GM18505 (cell line): ENCODE results near the gene THADA.

Experiments used
- ATAC-seq: cut with Tn5 transposase; IDR thresholded peaks from one replicate; pipeline ENCODE4 v1.9.1; 2021; ENCODE audit not compliant: unreplicated experiment
- POLR2A ChIP-seq: IDR thresholded peaks from 4 replicates; pipeline ENCODE4 v1.6.1; 2011; ENCODE audit warnings: borderline replicate concordance; ENCODE audit not compliant: insufficient read depth, insufficient read length; ENCODE audit errors: extremely low read depth

The THADA gene

GRCh38 chr2:43254331-43254730, 341.5 kb downstream of the THADA start:
- no peak for TF ChIP-seq POLR2A
- ATAC-seq, result no peak

- no peak for ATAC-seq
These were observed 344.6 kb downstream of the THADA start for GRCh38 chr2:43251171-43251731.

GRCh38 chr2:43250015-43250414, 345.8 kb downstream of the THADA start:
- TF ChIP-seq POLR2A, result no peak
- ATAC-seq, result no peak

More at GRCh38 chr2:43251171-43251731, 344.6 kb downstream of the THADA start:
- TF ChIP-seq POLR2A, result no peak

- no peak for TF ChIP-seq POLR2A
- ATAC-seq, result no peak
These were observed 347.2 kb downstream of the THADA start for GRCh38 chr2:43248621-43249020.

GRCh38 chr2:43246641-43247040, 349.2 kb downstream of the THADA start:
- no peak for ATAC-seq
- TF ChIP-seq POLR2A, result no peak

GRCh38 chr2:43241558-43241957, 354.3 kb downstream of the THADA start:
- TF ChIP-seq POLR2A, result no peak

GRCh38 chr2:43240766-43241150, 355.1 kb downstream of the THADA start:
- ATAC-seq, result no peak

More at GRCh38 chr2:43241558-43241957, 354.3 kb downstream of the THADA start:
- ATAC-seq, result no peak

GRCh38 chr2:43239981-43240765, 355.7 kb downstream of the THADA start:
- TF ChIP-seq POLR2A, result no peak
- ATAC-seq, result no peak

More at GRCh38 chr2:43240766-43241150, 355.1 kb downstream of the THADA start:
- no peak for TF ChIP-seq POLR2A

- TF ChIP-seq POLR2A, result no peak
- no peak for ATAC-seq
These were observed 357.0 kb downstream of the THADA start for GRCh38 chr2:43238813-43239212.

GRCh38 chr2:43238176-43238575, 357.7 kb downstream of the THADA start:
- no peak for ATAC-seq
- TF ChIP-seq POLR2A, result no peak

- no peak for ATAC-seq
- TF ChIP-seq POLR2A, result no peak
These were observed 362.3 kb downstream of the THADA start for GRCh38 chr2:43233218-43234212.

GRCh38 chr2:43230951-43231827, 364.6 kb downstream of the THADA start:
- no peak for ATAC-seq
- no peak for TF ChIP-seq POLR2A
